OCI-LY7 (cell line): ENCODE data around the gene PACS2. TPM values are rescaled to one million over a fixed set of nuclear protein-coding genes. Genes with fewer than 3 reads are reported as not detected.
A peak's percentile ranks its signal among the peaks of the same experiment; 100 is the strongest.

Experiments used
- BruUV-seq: library from RNA; stranded (reverse); fragments of 400-500 nt; replicated peaks from 2 replicates; lab custom pipeline; 2021; lab: Mats Ljungman, UMichigan
- CTCF ChIA-PET: fragments of 300-600 bp; sonication (Branson Sonifier 250); formaldehyde crosslinking; loops from one replicate; lab custom pipeline; 2022; ENCODE audit warnings: antibody characterized with exemption; ENCODE audit not compliant: unreplicated experiment; lab: Charles Lee
- POLR2A ChIA-PET: fragments of 300-600 bp; sonication (Branson Sonifier 250); formaldehyde crosslinking; loops from one replicate; lab custom pipeline; 2022; ENCODE audit warnings: antibody characterized with exemption; lab: Charles Lee
- DNase-seq: peaks from one replicate; pipeline ENCODE4 v3.0.0-alpha.2; 2015; ENCODE audit warnings: low spot score
- H2AFZ ChIP-seq: fragments of 200-600 bp; sonication (generic), shearing (Covaris generic); 2 replicates; pipeline ENCODE4 v1.6.1; 2014; ENCODE audit warnings: mild to moderate bottlenecking, antibody characterized with exemption, low read length, moderate library complexity
- H3K27ac ChIP-seq: fragments of 200-600 bp; sonication (generic); 2 replicates; pipeline ENCODE4 v1.5.1; 2014; ENCODE audit warnings: mixed run types, low read depth, mild to moderate bottlenecking, moderate library complexity, low read length, inconsistent platforms; ENCODE audit not compliant: poor library complexity, severe bottlenecking
- H3K36me3 ChIP-seq: fragments of 200-600 bp; sonication (generic); 2 replicates; pipeline ENCODE4 v1.6.1; 2014; ENCODE audit warnings: mild to moderate bottlenecking, antibody characterized with exemption, low read length, moderate library complexity, mixed read lengths; ENCODE audit not compliant: insufficient read depth
- H3K4me1 ChIP-seq: fragments of 200-600 bp; sonication (generic); 2 replicates; pipeline ENCODE4 v1.5.1; 2014; ENCODE audit warnings: mild to moderate bottlenecking, low read length; ENCODE audit not compliant: insufficient read depth, poor library complexity, severe bottlenecking
- H3K4me2 ChIP-seq: fragments of 200-600 bp; sonication (generic); 2 replicates; pipeline ENCODE4 v1.6.1; 2014; ENCODE audit warnings: mild to moderate bottlenecking, low read length
- H3K4me3 ChIP-seq: fragments of 200-600 bp; sonication (generic); 2 replicates; pipeline ENCODE4 v1.5.1; 2014; ENCODE audit warnings: mild to moderate bottlenecking, low read depth, low read length; ENCODE audit not compliant: poor library complexity, severe bottlenecking
- H3K79me2 ChIP-seq: fragments of 200-600 bp; sonication (generic); 2 replicates; pipeline ENCODE4 v1.6.1; 2016; ENCODE audit warnings: low read depth, mild to moderate bottlenecking, low read length, moderate library complexity, mixed read lengths; ENCODE audit not compliant: insufficient read depth
- H3K9me2 ChIP-seq: fragments of 200-600 bp; sonication (generic); 2 replicates; pipeline ENCODE4 v1.6.1; 2016; ENCODE audit warnings: mild to moderate bottlenecking, low read length, mixed read lengths; ENCODE audit not compliant: insufficient read depth
- H3K9me3 ChIP-seq: fragments of 200-600 bp; sonication (generic); 2 replicates; pipeline ENCODE4 v1.6.1; 2014; ENCODE audit warnings: mild to moderate bottlenecking, mixed run types, low read length, mixed read lengths
- H4K20me1 ChIP-seq: fragments of 200-600 bp; sonication (generic); 2 replicates; pipeline ENCODE4 v1.6.1; 2014; ENCODE audit warnings: mild to moderate bottlenecking, antibody characterized with exemption, low read length, moderate library complexity, mixed read lengths; ENCODE audit not compliant: insufficient read depth
- EZH2phosphoT487 ChIP-seq: fragments of 200-600 bp; sonication (generic); IDR thresholded peaks from 2 replicates; pipeline ENCODE4 v1.6.1; 2018; ENCODE audit warnings: low read depth, borderline replicate concordance, mild to moderate bottlenecking, mixed run types, antibody characterized with exemption, low read length, moderate library complexity, mixed read lengths
- intact Hi-C: fragments of 100-400 bp; cut with micrococcal nuclease; formaldehyde crosslinking; loops from one replicate; pipeline ENCODE4 v1.10.0; 2022; ENCODE audit not compliant: unreplicated experiment
- total RNA-seq, 2 experiments: library from RNA; depleted of rRNA in 1 of 2; stranded (reverse); fragments of >200 nt in 1 of 2; shearing (Covaris generic) in 1 of 2; gene quantifications; 2 replicates each; pipeline ENCODE4 v1.2.3, GENCODE V29; 2014 to 2022
- TF ChIP-seq, protein P1 (sequence below): fragments of 200-600 bp; sonication (generic); conservative IDR thresholded peaks from 2 replicates; pipeline ENCODE4 v1.5.1; 2014; ENCODE audit warnings: mild to moderate bottlenecking, antibody characterized with exemption, low read length, moderate library complexity, mixed read lengths

The PACS2 gene
- total RNA-seq, 2 experiments from 2014 or later = 45.4 to 46.9 TPM

DNA sequence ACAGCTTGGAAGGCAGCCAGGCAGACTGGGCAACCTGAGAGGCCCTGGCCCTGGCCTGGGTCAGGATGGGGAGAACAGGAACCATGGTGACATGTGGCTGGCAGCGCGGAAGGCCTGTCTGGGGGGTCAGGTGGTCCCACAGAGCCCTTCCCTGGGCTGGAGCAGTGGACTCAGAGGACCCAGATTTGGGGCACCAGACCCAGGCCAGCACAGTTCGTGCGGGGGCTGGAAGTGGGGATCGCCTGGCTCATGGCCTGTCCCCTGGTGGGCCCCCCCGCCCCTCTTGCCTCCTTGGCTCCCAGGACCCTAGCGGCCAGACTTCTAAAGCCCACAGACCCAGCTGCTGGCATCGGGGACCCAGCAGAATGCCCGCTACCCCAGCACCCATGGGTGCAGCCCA, 126.4 kb downstream of the PACS2 start:
- Histone ChIP-seq H4K20me1 (0 out of 2 replicates have a peak, but pooled peaks cover 6% of the 10 kb centered on the region), H3K36me3 (peaks cover 68% of the 10 kb centered on the region), H3K9me2 (no peaks in the 10 kb centered on the region), H3K4me2 (no peak overlapping the region), H3K4me3 (no peak overlapping the region), H3K9me3 (peaks cover 8% of the 10 kb centered on the region), H3K27ac (no peak overlapping the region), H3K4me1 (no peaks in the 10 kb centered on the region), H2AFZ (no peak overlapping the region), H3K79me2 (peaks cover 26% of the 10 kb centered on the region)
- ChIA-PET CTCF (no interaction called here), POLR2A (no interaction called here)
- intact Hi-C loops = no loop called here
- DNase-seq = no peak
- no TSS peak for BruUV-seq
- TF ChIP-seq, protein P1, sequence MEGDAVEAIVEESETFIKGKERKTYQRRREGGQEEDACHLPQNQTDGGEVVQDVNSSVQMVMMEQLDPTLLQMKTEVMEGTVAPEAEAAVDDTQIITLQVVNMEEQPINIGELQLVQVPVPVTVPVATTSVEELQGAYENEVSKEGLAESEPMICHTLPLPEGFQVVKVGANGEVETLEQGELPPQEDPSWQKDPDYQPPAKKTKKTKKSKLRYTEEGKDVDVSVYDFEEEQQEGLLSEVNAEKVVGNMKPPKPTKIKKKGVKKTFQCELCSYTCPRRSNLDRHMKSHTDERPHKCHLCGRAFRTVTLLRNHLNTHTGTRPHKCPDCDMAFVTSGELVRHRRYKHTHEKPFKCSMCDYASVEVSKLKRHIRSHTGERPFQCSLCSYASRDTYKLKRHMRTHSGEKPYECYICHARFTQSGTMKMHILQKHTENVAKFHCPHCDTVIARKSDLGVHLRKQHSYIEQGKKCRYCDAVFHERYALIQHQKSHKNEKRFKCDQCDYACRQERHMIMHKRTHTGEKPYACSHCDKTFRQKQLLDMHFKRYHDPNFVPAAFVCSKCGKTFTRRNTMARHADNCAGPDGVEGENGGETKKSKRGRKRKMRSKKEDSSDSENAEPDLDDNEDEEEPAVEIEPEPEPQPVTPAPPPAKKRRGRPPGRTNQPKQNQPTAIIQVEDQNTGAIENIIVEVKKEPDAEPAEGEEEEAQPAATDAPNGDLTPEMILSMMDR = no peak
- no peak for TF ChIP-seq EZH2phosphoT487

DNA sequence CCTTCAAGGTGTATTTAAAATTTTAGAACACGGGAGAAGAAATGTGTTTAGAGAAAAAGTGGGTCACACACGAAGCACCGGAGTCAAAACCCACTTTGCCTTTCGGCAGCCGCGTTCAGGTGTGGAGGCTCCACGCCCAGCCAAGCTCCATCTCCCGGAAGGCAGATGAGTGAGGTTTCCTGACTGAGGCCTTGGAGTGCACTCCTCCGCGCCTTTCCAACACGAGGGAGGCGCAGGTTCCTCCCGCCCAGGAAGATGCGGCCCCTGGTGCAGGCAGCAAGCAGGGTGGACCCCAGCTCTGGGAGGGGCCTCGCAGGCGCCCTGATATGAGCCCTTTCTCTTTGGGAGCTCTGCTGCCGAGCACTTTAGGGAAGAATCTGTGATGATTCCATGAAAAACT, 127.6 kb downstream of the PACS2 start:
- Histone ChIP-seq H3K36me3 (peaks cover 61% of the 10 kb centered on the region), H3K4me2 (no peak overlapping the region), H3K9me2 (no peaks in the 10 kb centered on the region), H3K79me2 (peaks cover 15% of the 10 kb centered on the region), H3K4me1 (no peaks in the 10 kb centered on the region), H3K9me3 (no peaks in the 10 kb centered on the region), H2AFZ (no peak overlapping the region), H3K27ac (no peak overlapping the region), H3K4me3 (no peak overlapping the region), H4K20me1 (0 out of 2 replicates have a peak, but pooled peaks cover 6% of the 10 kb centered on the region)
- CTCF ChIA-PET = no interaction called here
- no peak for DNase-seq
- BruUV-seq = TSS peak; percentile 51
- TF ChIP-seq, protein P1 = no peak
- TF ChIP-seq EZH2phosphoT487 = no peak
- POLR2A ChIA-PET = no interaction called here
- intact Hi-C loops = no loop called here

DNA sequence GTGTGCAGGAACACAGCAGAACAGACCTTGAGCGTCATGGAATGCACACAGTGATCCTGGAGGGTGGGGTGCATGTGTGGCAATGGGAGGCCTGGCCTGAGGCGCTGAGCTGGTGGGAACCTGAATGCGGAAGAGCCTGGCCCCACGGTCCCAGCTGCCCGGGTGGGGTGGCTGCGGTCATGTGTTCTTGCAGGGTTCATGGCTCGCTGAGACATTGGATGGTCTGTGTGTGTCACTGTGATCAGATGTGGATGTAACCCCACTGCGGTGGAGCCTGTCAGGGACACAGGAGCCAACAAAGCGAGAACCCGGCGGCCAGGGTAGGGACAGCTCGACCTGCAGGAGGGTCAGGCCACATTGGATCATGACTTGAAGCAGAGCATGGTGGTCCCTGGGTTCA, 128.3 kb downstream of the PACS2 start:
- H4K20me1 ChIP-seq = 0 out of 2 replicates have a peak, but pooled peaks cover 3% of the 10 kb centered on the region
- DNase-seq = no peak
- TF ChIP-seq, protein P1 = no peak
- TF ChIP-seq EZH2phosphoT487 = no peak

More for the DNA sequence above, 128.3 kb downstream of the PACS2 start:
- peaks cover 54% of the 10 kb centered on the region for H3K36me3 ChIP-seq
- intact Hi-C loops = no loop called here
- ChIA-PET CTCF (no interaction called here), POLR2A (no interaction called here)
- no peak overlapping the region for H3K27ac ChIP-seq
- no peaks in the 10 kb centered on the region for H3K9me2 ChIP-seq
- peaks cover 9% of the 10 kb centered on the region for H3K79me2 ChIP-seq
- no peaks in the 10 kb centered on the region for H3K9me3 ChIP-seq
- no peak overlapping the region for H3K4me3 ChIP-seq
- no peaks in the 10 kb centered on the region for H3K4me1 ChIP-seq
- H3K4me2 ChIP-seq = no peak overlapping the region
- H2AFZ ChIP-seq = no peak overlapping the region
- BruUV-seq = no TSS peak
